K562 (cell line): Measurements from ENCODE around the gene MAGI2. TPM values are rescaled to one million over a fixed set of nuclear protein-coding genes. Genes with fewer than 3 reads are reported as not detected.

ENCODE experiments used
- ATAC-seq: fragments of 200-7000 bp; cut with Tn5 transposase; 3 replicates; pipeline ENCODE4 v1.9.1; 2020; ENCODE audit warnings: moderate library complexity
- BruUV-seq: library from RNA; stranded (reverse); fragments of 400-500 nt; replicated peaks from 2 replicates; lab custom pipeline; 2021; lab: Mats Ljungman, UMichigan
- CTCF ChIA-PET: fragments of 300-600 bp; formaldehyde crosslinking; extraction: SDS; loops from one replicate; lab custom pipeline; 2021; ENCODE audit warnings: low intra/inter-chr PET ratio; lab: Yijun Ruan, JAX
- POLR2A ChIA-PET: fragments of 300-600, 350-650 bp; sonication (Branson Sonifier 250); formaldehyde crosslinking; extraction: SDS; loops from one replicate; lab custom pipeline; 2021; ENCODE audit warnings: antibody characterized with exemption, inconsistent platforms; lab: Yijun Ruan, JAX
- DNase-seq, 4 experiments: peaks; one replicate each; pipeline versions ENCODE4 v3.0.0 to v3.0.0-alpha.2; 2011 to 2018; ENCODE audit warnings: low spot score in 3 of 4, mixed read lengths in 3 of 4; ENCODE audit errors: extremely low read depth in 1 of 4
- FAIRE-seq: peaks from 2 replicates; lab custom pipeline; 2011; peaks lifted over from hg19 to GRCh38; lab: Jason Lieb, UNC
- H2AFZ ChIP-seq: 2 replicates; pipeline ENCODE4 v1.6.0; 2011; ENCODE audit warnings: low read depth, low read length, control low read depth, inconsistent platforms
- H3K27ac ChIP-seq: fragments of 200-600 bp; 3 replicates; pipeline ENCODE4 v1.8.0; 2011; ENCODE audit warnings: low read depth, mild to moderate bottlenecking, control low read depth, inconsistent platforms, low read length, moderate library complexity, mixed read lengths; ENCODE audit errors: extremely low read depth
- H3K27me3 ChIP-seq, 2 experiments: fragments of 300-600 bp in 1 of 2; 2 replicates in 1 of 2; 3 replicates in 1 of 2; pipeline versions ENCODE4 v1.6.0 to v1.8.0; 2011; ENCODE audit warnings: inconsistent platforms in 2 of 2, low read length in 2 of 2, mild to moderate bottlenecking in 1 of 2, mixed read lengths in 1 of 2, moderate library complexity in 1 of 2; ENCODE audit not compliant: control insufficient read depth in 2 of 2, insufficient read depth in 2 of 2
- H3K36me3 ChIP-seq: fragments of 300-600 bp; 3 replicates; pipeline ENCODE4 v1.8.0; 2011; ENCODE audit warnings: mild to moderate bottlenecking, low read length, inconsistent platforms; ENCODE audit not compliant: control insufficient read depth, insufficient read depth
- H3K4me1 ChIP-seq, 2 experiments: fragments of 200-600 bp in 1 of 2; replicated peaks in 1 of 2; 2 replicates in 1 of 2; 3 replicates in 1 of 2; pipeline versions ENCODE4 v1.5.1 to v1.8.0; 2011; ENCODE audit warnings: inconsistent platforms in 2 of 2, low read length in 2 of 2, mild to moderate bottlenecking in 1 of 2, mixed read lengths in 1 of 2, moderate library complexity in 1 of 2; ENCODE audit not compliant: control insufficient read depth in 2 of 2, insufficient read depth in 2 of 2
- H3K4me2 ChIP-seq: 2 replicates; pipeline ENCODE4 v1.6.1; 2011; ENCODE audit warnings: low read length, control low read depth, inconsistent platforms, mixed read lengths; ENCODE audit not compliant: insufficient read depth
- H3K4me3 ChIP-seq: fragments of 200-600 bp; sonication (generic), shearing (Covaris generic); 2 replicates; pipeline ENCODE4 v1.5.1; 2016; ENCODE audit warnings: control low read depth, inconsistent platforms
- H3K79me2 ChIP-seq: fragments of 200-600 bp; 3 replicates; pipeline ENCODE4 v1.8.0; 2011; ENCODE audit warnings: low read length, inconsistent platforms; ENCODE audit not compliant: control insufficient read depth, insufficient read depth
- H3K9ac ChIP-seq, 2 experiments: 2 replicates each; pipeline versions ENCODE4 v1.6.0 to v1.6.1; 2011; ENCODE audit warnings: low read depth in 2 of 2, low read length in 2 of 2, control low read depth in 1 of 2, inconsistent platforms in 1 of 2, mild to moderate bottlenecking in 1 of 2, mixed read lengths in 1 of 2; ENCODE audit not compliant: insufficient read depth in 1 of 2
- H3K9me1 ChIP-seq: one replicate; pipeline ENCODE4 v1.6.0; 2011; ENCODE audit warnings: inconsistent platforms, mild to moderate bottlenecking, low read length, moderate library complexity; ENCODE audit not compliant: control insufficient read depth, insufficient read depth
- H3K9me3 ChIP-seq: replicated peaks from 2 replicates; pipeline ENCODE4 v1.5.1; 2011; ENCODE audit warnings: low read depth, low read length, inconsistent platforms; ENCODE audit not compliant: control insufficient read depth, insufficient read depth
- H4K20me1 ChIP-seq: replicated peaks from 2 replicates; pipeline ENCODE4 v1.6.1; 2011; ENCODE audit warnings: low read length, inconsistent platforms, mixed read lengths; ENCODE audit not compliant: control insufficient read depth, insufficient read depth
- EWSR1 ChIP-seq: fragments of 450-650 bp; IDR thresholded peaks from 2 replicates; pipeline ENCODE4 v1.6.1; 2018; ENCODE audit warnings: borderline replicate concordance, mild to moderate bottlenecking, low read depth, moderate library complexity; ENCODE audit not compliant: partially characterized antibody
- TCFL5 ChIP-seq: fragments of 250-450 bp; sonication (Bioruptor Pico); conservative IDR thresholded peaks from 2 replicates; pipeline ENCODE4 v1.6.1; 2021; ENCODE audit warnings: mild to moderate bottlenecking, moderate library complexity, matching md5 sums
- WGBS: fragments of 100-300 bp; shearing (Covaris generic); methylation state at CpG from one replicate; pipeline ENCODE4 v1.1.6; 2016; ENCODE audit warnings: low coverage, mixed read lengths; ENCODE audit not compliant: insufficient coverage; ENCODE audit errors: missing lambda C conversion rate; 5-methylcytosine and 5-hydroxymethylcytosine counted together
- in situ Hi-C: fragments of 300-500 bp; cut with MboI; formaldehyde crosslinking; loops from 4 replicates; pipeline ENCODE4 v1.15.0; 2018; ENCODE audit warnings: inconsistent platforms, mixed read lengths
- intact Hi-C: fragments of 100-400 bp; cut with micrococcal nuclease; formaldehyde crosslinking; loops from 2 replicates; pipeline ENCODE4 v1.14.2; 2022
- polyA plus RNA-seq, 8 experiments: library from polyadenylated mRNA; depleted of rRNA in 4 of 8; stranded (reverse) in 5 of 8; unstranded in 3 of 8; fragments of >200 nt; fragmentation: Nextera tagmentation in 2 of 8; fragmentation: Illumina TruSeq in 1 of 8; extraction: Ambion mirVana in 2 of 8; extraction: Trizol in 1 of 8; gene quantifications; 2 replicates each; pipeline versions ENCODE4 v1.2.1 to v1.2.3, GENCODE V29; 2011 to 2014; ENCODE audit warnings: inconsistent platforms in 1 of 8, missing spikeins in 1 of 8
- total RNA-seq, 7 experiments: library from RNA; depleted of rRNA in 6 of 7; stranded (reverse); fragments of >200 nt in 6 of 7; fragmentation: Illumina TruSeq in 2 of 7; extraction: Trizol in 2 of 7; gene quantifications; 2 replicates each; pipeline versions ENCODE4 v1.2.1 to v1.2.3, GENCODE V29; 2011 to 2021; ENCODE audit warnings: low replicate concordance in 1 of 7
- TF ChIP-seq, protein P1 (sequence below): fragments of 250-450 bp; sonication (Bioruptor Pico); IDR thresholded peaks from 2 replicates; pipeline ENCODE4 v1.9.0; 2021; ENCODE audit warnings: mild to moderate bottlenecking
- TF ChIP-seq, protein P2 (sequence below): fragments of 200-600 bp; sonication (generic); IDR thresholded peaks from one replicate; pipeline ENCODE4 v1.6.1; 2012; ENCODE audit warnings: mild to moderate bottlenecking, low read depth, low read length, inconsistent platforms

MAGI2 gene
- total and polyA plus RNA-seq, 9 of the 15 experiments (the other 6 are each of a cell fraction or from before 2014, with no cell fraction given), result 0.27 to 1.4 (median 0.70) TPM

DNA sequence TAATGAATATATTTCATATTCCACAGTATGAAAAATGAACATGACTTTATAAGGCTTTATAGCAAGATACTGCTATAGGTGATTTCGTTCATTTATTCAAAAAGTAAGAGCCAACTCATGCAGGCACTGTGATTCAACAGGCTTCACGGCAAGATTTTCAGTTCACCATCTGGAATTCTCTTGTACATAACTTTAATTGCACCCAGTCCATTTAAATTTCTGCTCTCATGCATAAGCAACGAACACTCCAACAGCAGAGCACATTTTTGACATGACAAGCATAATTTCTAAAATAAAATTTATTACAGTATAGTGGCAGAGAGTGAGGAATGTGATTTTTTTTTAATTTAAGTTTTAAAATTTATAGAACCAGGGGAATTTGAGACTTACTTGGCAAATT, 1218.8 kb downstream of the MAGI2 start:
- POLR2A ChIA-PET, result interaction anchor here (0.6 kb wide), 1 partner anchor 351 kb away, joined by 3 read pairs; no protein-coding TSS in a partner anchor
- no peak overlapping the region for H3K4me2 ChIP-seq
- H3K9me3 ChIP-seq, result no peaks in the 10 kb centered on the region
- no peaks in the 10 kb centered on the region for H3K27me3 ChIP-seq
- no peaks in the 10 kb centered on the region for H3K36me3 ChIP-seq
- DNase-seq, result no peak
- H3K4me3 ChIP-seq, result no peak overlapping the region
- H3K79me2 ChIP-seq, result no peaks in the 10 kb centered on the region
- ATAC-seq, result no peak
- H2AFZ ChIP-seq, result no peak overlapping the region
- no peaks in the 10 kb centered on the region for H3K4me1 ChIP-seq
- no peak overlapping the region for H3K9ac ChIP-seq
- in situ Hi-C loops, result no loop called here
- WGBS, result 1% methylated on average over 3 of the region's 3 CpGs
- H3K27ac ChIP-seq, result no peak overlapping the region
- FAIRE-seq, result no peak
- H3K9me1 ChIP-seq, result no peaks in the 10 kb centered on the region
- CTCF ChIA-PET, result no interaction called here
- no TSS peak for BruUV-seq
- TF ChIP-seq, protein P1, sequence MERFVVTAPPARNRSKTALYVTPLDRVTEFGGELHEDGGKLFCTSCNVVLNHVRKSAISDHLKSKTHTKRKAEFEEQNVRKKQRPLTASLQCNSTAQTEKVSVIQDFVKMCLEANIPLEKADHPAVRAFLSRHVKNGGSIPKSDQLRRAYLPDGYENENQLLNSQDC (CRISPR knock-in tag), result no peak
- TF ChIP-seq TCFL5 (CRISPR knock-in tag), result no peak
- TF ChIP-seq, protein P2, sequence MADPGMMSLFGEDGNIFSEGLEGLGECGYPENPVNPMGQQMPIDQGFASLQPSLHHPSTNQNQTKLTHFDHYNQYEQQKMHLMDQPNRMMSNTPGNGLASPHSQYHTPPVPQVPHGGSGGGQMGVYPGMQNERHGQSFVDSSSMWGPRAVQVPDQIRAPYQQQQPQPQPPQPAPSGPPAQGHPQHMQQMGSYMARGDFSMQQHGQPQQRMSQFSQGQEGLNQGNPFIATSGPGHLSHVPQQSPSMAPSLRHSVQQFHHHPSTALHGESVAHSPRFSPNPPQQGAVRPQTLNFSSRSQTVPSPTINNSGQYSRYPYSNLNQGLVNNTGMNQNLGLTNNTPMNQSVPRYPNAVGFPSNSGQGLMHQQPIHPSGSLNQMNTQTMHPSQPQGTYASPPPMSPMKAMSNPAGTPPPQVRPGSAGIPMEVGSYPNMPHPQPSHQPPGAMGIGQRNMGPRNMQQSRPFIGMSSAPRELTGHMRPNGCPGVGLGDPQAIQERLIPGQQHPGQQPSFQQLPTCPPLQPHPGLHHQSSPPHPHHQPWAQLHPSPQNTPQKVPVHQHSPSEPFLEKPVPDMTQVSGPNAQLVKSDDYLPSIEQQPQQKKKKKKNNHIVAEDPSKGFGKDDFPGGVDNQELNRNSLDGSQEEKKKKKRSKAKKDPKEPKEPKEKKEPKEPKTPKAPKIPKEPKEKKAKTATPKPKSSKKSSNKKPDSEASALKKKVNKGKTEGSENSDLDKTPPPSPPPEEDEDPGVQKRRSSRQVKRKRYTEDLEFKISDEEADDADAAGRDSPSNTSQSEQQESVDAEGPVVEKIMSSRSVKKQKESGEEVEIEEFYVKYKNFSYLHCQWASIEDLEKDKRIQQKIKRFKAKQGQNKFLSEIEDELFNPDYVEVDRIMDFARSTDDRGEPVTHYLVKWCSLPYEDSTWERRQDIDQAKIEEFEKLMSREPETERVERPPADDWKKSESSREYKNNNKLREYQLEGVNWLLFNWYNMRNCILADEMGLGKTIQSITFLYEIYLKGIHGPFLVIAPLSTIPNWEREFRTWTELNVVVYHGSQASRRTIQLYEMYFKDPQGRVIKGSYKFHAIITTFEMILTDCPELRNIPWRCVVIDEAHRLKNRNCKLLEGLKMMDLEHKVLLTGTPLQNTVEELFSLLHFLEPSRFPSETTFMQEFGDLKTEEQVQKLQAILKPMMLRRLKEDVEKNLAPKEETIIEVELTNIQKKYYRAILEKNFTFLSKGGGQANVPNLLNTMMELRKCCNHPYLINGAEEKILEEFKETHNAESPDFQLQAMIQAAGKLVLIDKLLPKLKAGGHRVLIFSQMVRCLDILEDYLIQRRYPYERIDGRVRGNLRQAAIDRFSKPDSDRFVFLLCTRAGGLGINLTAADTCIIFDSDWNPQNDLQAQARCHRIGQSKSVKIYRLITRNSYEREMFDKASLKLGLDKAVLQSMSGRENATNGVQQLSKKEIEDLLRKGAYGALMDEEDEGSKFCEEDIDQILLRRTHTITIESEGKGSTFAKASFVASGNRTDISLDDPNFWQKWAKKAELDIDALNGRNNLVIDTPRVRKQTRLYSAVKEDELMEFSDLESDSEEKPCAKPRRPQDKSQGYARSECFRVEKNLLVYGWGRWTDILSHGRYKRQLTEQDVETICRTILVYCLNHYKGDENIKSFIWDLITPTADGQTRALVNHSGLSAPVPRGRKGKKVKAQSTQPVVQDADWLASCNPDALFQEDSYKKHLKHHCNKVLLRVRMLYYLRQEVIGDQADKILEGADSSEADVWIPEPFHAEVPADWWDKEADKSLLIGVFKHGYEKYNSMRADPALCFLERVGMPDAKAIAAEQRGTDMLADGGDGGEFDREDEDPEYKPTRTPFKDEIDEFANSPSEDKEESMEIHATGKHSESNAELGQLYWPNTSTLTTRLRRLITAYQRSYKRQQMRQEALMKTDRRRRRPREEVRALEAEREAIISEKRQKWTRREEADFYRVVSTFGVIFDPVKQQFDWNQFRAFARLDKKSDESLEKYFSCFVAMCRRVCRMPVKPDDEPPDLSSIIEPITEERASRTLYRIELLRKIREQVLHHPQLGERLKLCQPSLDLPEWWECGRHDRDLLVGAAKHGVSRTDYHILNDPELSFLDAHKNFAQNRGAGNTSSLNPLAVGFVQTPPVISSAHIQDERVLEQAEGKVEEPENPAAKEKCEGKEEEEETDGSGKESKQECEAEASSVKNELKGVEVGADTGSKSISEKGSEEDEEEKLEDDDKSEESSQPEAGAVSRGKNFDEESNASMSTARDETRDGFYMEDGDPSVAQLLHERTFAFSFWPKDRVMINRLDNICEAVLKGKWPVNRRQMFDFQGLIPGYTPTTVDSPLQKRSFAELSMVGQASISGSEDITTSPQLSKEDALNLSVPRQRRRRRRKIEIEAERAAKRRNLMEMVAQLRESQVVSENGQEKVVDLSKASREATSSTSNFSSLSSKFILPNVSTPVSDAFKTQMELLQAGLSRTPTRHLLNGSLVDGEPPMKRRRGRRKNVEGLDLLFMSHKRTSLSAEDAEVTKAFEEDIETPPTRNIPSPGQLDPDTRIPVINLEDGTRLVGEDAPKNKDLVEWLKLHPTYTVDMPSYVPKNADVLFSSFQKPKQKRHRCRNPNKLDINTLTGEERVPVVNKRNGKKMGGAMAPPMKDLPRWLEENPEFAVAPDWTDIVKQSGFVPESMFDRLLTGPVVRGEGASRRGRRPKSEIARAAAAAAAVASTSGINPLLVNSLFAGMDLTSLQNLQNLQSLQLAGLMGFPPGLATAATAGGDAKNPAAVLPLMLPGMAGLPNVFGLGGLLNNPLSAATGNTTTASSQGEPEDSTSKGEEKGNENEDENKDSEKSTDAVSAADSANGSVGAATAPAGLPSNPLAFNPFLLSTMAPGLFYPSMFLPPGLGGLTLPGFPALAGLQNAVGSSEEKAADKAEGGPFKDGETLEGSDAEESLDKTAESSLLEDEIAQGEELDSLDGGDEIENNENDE, result no peak
- TF ChIP-seq EWSR1, result no peak
- TF ChIP-seq, all 486 proteins: peak for 0
- no peaks in the 10 kb centered on the region for H4K20me1 ChIP-seq
- intact Hi-C loops, result no loop called here
